HFFc6 (cell line): ENCODE data around the gene DAZAP1. TPM values are rescaled to one million over a fixed set of nuclear protein-coding genes. Genes with fewer than 3 reads are reported as not detected.

Experiments
- DNase-seq: peaks from one replicate; pipeline ENCODE4 v3.0.0-alpha.2; 2018
- H3K27ac Mint-ChIP-seq: 2 replicates; pipeline ENCODE4 v1.8.0; 2020; ENCODE audit warnings: mild to moderate bottlenecking, mixed read lengths
- H3K27me3 Mint-ChIP-seq: 2 replicates; pipeline ENCODE4 v1.8.0; 2021; ENCODE audit warnings: mild to moderate bottlenecking, moderate library complexity, mixed read lengths; ENCODE audit not compliant: insufficient read depth
- H3K36me3 Mint-ChIP-seq: 2 replicates; pipeline ENCODE4 v1.8.0; 2021; ENCODE audit warnings: low read depth, mixed read lengths
- H3K4me1 Mint-ChIP-seq: 2 replicates; pipeline ENCODE4 v1.8.0; 2020; ENCODE audit warnings: low read depth, mixed read lengths
- H3K4me3 Mint-ChIP-seq: 2 replicates; pipeline ENCODE4 v1.8.0; 2020; ENCODE audit warnings: mild to moderate bottlenecking, moderate library complexity, mixed read lengths
- H3K9me3 Mint-ChIP-seq: 2 replicates; pipeline ENCODE4 v1.8.0; 2020; ENCODE audit warnings: mild to moderate bottlenecking, mixed read lengths
- CTCF ChIP-seq: fragments of 200-600 bp; sonication (generic); IDR thresholded peaks from 2 replicates; pipeline ENCODE4 v1.5.0; 2021; ENCODE audit warnings: antibody characterized with exemption, mild to moderate bottlenecking
- total RNA-seq, 6 experiments: library from RNA; stranded (reverse); fragmentation: NEBNext Ultra II Directional; extraction: Animal tissue kit (Norgen Biotek cat#: 25700); gene quantifications; 2 replicates in 1 of 6; 3 replicates in 5 of 6; pipeline ENCODE4 v1.2.3, GENCODE V29; 2021

DAZAP1 gene
- total RNA-seq, 6 experiments from 2014 or later = 87.2 to 109 (median 103) TPM

GRCh38 chr19:1455002-1455335 is 47.6 kb downstream of the DAZAP1 start:
- peaks cover 22% of the 10 kb centered on the region for H3K27me3 Mint-ChIP-seq
- no peak for TF ChIP-seq CTCF
- no peaks in the 10 kb centered on the region for H3K36me3 Mint-ChIP-seq
- no peaks in the 10 kb centered on the region for H3K4me1 Mint-ChIP-seq
- no peak overlapping the region for H3K4me3 Mint-ChIP-seq
- H3K27ac Mint-ChIP-seq = no peak overlapping the region
- DNase-seq = no peak
- H3K9me3 Mint-ChIP-seq = no peaks in the 10 kb centered on the region; the same call in 1 of the 2 replicates

- no peak for TF ChIP-seq CTCF
- no peaks in the 10 kb centered on the region for H3K4me1 Mint-ChIP-seq
- no peak overlapping the region for H3K4me3 Mint-ChIP-seq
- DNase-seq = peak; percentile 37
- H3K27me3 Mint-ChIP-seq = peaks cover 18% of the 10 kb centered on the region
- no peak overlapping the region for H3K27ac Mint-ChIP-seq
- H3K36me3 Mint-ChIP-seq = no peaks in the 10 kb centered on the region
- H3K9me3 Mint-ChIP-seq = no peaks in the 10 kb centered on the region; the same call in 1 of the 2 replicates
Observed at GRCh38 chr19:1455336-1456120, 48.1 kb downstream of the DAZAP1 start.

GRCh38 chr19:1456121-1456900 is 48.9 kb downstream of the DAZAP1 start:
- no peak overlapping the region for H3K4me3 Mint-ChIP-seq
- H3K9me3 Mint-ChIP-seq = no peaks in the 10 kb centered on the region
- no peak for TF ChIP-seq CTCF
- H3K27me3 Mint-ChIP-seq = peaks cover 13% of the 10 kb centered on the region
- H3K4me1 Mint-ChIP-seq = no peaks in the 10 kb centered on the region
- no peak for DNase-seq
- H3K27ac Mint-ChIP-seq = no peak overlapping the region
- H3K36me3 Mint-ChIP-seq = no peaks in the 10 kb centered on the region

DNA sequence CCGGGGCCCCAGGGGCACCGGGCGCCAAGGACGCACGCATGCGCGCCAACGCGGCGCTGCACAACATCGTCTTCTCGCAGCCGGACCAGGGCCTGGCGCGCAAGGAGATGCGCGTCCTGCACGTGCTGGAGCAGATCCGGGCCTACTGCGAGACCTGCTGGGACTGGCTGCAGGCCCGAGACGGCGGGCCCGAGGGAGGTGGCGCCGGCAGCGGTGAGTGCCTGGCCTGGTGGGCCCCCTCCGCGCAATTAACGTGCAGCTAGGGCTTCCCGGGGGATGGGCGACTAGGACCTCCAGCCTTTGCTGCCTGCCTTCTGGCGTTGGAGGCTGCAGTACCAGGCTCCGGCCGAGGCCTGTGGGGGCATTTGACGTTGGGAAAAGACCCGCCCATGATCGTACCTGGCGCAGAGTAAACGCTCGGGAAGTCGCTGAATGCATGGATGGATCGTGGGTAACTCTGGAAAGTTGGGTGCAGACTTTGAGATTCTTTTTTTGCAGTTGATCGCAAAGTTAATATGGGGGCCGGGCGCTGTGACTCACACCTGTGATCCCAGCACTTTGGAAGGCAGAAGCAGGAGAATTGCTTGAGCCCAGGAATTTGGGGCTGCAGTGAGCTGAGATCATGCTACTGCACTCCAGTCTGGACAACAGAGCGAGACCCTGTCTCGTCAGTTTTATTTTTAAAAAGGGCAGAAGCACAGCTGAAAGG is 49.8 kb downstream of the DAZAP1 start:
- TF ChIP-seq CTCF = peak; percentile 18; the same call in 1 of the 2 replicates
- no peaks in the 10 kb centered on the region for H3K4me1 Mint-ChIP-seq
- DNase-seq = no peak
- peaks cover 7% of the 10 kb centered on the region for H3K27me3 Mint-ChIP-seq
- no peak overlapping the region for H3K27ac Mint-ChIP-seq
- no peaks in the 10 kb centered on the region for H3K36me3 Mint-ChIP-seq
- no peak overlapping the region for H3K4me3 Mint-ChIP-seq
- H3K9me3 Mint-ChIP-seq = no peaks in the 10 kb centered on the region

- DNase-seq = no peak
- H3K4me1 Mint-ChIP-seq = no peaks in the 10 kb centered on the region
- no peaks in the 10 kb centered on the region for H3K36me3 Mint-ChIP-seq
- no peak overlapping the region for H3K4me3 Mint-ChIP-seq
- H3K27ac Mint-ChIP-seq = no peak overlapping the region
- TF ChIP-seq CTCF = no peak
- H3K9me3 Mint-ChIP-seq = no peaks in the 10 kb centered on the region
- peaks cover 6% of the 10 kb centered on the region for H3K27me3 Mint-ChIP-seq
Observed at GRCh38 chr19:1457892-1458291, 50.5 kb downstream of the DAZAP1 start.
